RPMI8226 (cell line): ENCODE results near the gene SNRNP48.

Experiments
- DNase-seq: peaks from one replicate; pipeline ENCODE4 v3.0.0-alpha.2; 2015

Gene SNRNP48

DNA sequence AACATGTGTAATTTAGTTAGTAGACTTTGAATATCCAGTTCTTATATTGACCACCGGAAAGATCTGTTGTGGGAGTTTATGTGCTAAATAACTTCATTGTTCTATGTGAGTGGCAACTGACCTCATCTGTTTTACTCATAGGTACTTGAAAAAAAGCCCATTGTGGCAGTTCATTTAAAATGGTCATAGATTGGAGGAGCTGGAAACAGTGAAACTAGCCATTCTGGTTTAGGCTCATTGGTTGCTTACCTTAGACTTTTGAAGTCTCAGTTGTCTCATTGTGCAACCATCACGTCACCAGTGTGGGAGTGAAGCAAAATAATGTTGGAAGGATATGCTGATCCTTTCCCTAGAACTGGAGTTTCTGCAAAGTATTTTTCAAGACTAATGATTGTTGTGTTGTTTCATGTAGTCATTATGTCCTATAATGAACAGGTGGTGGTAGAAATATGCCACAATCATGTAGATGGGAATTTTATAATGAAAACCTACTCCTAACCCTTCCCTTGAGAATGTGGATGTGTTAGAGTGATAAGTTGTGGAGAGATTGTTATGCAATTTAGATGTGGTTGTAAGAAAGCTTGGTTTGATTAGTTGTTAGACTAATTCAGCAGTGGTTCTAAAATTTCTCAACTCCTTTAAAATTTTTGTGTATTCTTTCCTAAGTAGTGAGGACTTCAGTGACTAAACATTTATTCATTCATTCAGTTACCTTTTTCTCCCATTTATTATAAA lies 30.2 kb upstream of the SNRNP48 start:
- no peak for DNase-seq

DNA sequence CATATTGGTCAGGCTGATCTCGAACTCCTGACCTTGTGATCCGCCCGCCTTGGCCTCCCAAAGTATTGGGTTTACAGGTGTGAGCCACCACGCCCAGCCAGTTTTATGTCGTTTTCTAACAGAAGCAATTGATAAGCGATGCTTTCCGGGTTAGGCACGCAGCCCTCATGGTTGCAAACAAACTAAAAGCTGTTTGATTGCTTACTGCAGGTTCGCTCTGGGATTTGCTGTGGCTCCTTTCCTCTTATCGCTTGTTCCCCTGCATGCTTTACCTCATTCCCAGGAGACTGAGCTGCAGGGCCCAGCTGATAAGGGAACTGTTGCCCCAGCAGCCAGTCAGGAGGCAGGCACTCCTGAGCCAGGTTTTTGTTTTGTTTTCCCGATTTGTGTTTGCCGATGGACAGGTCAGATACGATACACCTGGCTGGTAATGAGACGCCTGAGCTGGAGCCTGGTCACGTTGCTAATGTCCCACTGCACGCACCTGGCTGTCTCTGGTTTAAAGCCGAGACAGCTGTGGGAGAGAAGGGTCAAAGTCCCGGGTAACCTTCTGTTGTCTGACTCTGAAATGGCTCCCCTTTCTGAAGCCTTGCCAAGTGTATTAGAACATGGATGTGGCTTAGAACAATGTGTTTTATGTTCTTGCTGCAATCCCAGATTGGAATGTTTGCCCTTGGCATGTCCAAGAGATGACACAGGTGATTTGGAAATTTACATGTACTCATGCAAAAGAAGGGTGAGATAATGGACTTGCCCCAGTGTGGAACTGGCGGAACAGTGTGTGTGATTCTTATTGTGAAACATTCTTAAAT lies 28.6 kb upstream of the SNRNP48 start:
- DNase-seq, result peak; percentile 51

DNA sequence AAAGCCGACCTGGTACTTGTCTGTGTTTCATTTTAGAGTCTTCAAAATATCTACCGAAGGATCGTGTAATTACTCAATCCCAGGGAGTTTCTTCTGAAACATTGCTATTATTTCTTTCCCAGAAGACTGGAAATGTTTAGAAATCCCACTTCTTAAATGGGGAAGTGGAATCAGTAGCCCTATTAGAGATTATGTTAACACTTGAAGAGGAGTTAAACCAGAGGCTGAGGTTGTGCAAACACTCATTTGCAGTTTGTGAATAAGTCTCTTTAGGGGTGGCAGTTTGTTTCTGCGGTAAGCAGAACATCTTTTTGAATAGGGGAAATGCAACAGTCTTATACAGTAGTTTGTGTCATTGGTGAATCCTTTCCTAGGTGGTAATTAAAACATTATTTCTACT lies 27.2 kb upstream of the SNRNP48 start:
- DNase-seq, result no peak

DNA sequence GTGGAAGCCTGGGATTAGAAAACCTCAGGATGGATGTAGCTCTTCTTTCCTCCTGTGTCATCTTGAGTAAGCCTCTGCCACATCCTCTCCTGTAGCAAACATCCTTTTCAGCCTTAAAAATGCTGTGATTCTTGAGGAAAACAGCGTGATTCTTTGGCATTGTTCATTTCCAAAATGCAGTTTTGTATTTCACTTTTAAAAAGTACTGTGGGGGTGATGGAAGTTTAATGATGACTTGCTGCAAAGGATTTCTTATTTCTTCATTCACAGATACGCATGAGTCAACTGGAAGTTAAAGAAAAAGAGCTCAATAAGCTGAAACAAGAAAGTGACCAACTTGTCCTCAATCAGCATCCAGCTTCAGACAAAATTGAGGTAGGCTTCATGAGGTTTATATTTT lies 23.9 kb upstream of the SNRNP48 start:
- no peak for DNase-seq

DNA sequence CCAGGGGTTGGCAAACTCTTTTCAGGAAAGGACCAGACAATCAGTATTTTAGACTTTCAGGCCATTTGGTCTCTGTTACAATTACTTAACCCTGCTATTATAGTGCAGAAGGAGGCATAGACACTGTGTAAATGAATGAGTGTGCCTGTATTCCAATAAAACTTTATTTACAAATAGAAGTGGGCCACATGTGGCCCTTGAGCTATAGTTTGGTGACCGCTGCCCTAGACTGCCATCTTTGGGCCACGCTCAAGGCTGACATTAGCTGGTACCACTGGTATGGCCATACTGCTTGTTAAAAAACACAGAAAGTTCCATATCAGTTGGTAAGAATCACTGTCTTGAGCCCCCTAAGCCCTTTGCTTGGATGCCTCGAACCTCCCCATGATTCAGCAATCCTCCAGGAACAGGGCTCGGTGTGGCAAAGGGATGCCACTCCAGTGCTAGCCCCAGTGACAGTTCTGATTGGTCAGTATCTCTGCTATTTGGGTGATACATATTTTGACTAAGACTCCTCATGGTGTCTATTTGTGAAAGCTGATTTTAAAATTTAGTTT lies 23.3 kb upstream of the SNRNP48 start:
- peak; percentile 53 for DNase-seq

DNA sequence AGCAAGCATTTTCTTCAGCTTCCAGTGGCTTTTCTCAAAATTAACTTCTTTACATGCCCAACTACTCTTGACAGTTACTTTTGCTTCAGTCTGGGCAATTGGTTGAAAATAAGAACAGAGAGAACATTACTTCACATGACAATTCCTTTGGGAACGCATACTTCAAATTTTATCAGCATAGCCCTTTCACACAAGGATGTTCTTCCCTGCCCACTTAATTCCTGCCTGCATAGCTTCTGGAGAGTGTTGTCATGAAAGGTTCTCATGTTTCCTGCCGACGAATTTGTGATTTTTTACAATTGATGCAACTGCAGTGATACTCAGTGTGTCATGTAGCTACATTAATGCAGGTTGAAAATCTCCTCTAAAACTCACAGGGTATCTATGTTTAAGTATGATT lies 22.0 kb upstream of the SNRNP48 start:
- DNase-seq, result no peak

DNA sequence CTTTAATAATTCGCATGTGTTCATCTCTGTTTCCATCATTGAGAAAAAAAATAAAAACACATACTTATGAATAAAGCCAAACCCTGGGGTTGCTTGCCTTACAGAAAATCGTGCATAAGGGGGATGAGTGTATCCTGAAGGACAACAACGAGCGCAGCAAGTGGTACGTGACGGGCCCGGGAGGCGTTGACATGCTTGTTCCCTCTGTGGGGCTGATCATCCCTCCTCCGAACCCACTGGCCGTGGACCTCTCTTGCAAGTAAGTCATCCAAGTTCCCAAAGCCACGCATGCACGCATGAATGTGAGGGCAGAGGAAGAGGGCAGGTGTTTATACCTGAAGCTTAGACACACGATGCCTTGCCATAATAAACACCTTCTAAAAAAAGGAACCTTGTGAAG lies 20.9 kb upstream of the SNRNP48 start:
- DNase-seq, result no peak

DNA sequence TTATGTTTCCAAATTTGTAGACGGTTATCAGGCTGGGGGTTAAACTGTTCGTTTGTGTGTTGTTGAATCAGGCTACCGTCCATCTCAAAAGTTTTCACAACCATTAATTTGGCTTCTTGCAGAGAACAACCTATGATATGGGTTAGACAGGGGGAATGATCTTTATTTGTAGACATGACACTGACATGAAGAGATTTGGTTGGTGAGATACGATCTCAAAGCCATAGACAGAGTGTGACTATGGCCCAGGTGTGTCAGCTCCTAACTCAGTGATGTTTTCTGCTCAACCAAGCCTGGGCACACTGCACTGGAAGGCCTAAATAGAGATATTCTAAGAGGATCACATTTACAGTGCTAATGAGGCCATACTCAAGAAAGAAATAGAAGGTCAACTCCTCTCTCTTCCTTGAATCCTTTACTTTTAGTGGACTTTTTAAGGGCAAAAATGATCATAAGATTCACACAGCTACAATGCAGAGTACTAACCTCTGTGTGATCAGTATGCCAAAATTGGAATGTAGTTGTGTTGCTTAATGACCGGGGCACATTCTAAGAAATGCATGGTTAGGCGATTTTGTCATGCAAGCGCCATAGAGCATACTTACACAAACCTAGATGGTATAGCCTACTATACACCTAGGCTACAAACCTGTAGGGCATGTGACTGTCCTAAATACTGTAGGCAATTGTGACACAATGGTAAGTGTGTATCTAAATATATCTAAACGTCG lies 17.6 kb upstream of the SNRNP48 start:
- DNase-seq, result no peak

DNA sequence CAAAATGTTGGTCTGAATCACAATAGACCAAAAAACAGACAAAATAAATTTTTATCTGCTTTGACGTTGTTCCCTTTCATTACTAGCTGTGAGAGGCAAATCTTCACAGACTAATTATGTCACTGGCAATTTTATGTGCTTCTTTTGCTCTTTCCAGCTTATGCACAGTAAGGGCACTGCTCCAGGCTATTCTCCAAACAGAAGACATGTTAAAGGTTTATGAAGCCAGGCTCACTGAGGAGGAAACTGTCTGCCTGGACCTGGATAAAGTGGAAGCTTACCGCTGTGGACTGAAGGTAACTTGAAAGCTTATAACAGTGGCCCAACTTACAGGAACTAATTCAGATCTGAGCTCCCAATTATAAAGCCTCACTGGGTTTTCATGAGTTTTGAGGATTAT lies 15.5 kb upstream of the SNRNP48 start:
- no peak for DNase-seq

DNA sequence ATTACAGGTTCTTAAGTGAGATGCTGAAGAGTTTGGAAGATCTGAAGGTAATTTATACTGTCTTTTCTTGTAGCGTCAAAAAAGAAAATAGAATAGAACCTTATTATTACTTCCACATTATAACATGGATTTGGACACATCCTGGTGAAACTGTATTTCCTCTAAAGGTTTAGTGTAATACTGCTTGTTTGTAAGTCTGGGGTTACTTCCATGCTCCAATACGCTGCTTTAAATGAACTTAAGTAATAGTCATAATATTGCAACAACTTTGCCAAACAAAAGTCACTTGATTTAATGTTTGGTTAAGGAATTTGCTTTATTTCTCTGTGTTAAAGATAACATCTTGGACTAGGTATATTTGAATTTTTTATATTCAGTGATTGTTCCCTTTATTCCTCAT lies 11.5 kb upstream of the SNRNP48 start:
- DNase-seq, result no peak

DNA sequence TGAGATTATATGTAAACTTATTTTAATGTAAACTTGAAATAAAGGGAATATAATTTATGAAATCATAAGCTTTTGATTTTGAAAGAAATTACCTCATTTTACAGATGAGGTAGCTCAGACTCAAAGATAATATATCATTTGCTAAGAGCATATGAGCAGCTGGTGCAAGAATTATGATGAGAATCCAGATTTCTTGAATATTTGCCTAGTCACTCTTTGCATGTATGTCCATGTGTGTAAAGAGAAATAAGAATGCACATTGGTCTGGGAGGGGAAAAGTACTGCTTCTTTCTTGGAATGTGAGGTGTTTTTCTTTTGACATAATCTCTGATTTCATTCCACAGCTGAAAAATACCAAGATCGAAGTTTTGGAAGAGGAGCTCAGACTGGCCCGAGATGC lies 11.1 kb upstream of the SNRNP48 start:
- DNase-seq, result no peak

DNA sequence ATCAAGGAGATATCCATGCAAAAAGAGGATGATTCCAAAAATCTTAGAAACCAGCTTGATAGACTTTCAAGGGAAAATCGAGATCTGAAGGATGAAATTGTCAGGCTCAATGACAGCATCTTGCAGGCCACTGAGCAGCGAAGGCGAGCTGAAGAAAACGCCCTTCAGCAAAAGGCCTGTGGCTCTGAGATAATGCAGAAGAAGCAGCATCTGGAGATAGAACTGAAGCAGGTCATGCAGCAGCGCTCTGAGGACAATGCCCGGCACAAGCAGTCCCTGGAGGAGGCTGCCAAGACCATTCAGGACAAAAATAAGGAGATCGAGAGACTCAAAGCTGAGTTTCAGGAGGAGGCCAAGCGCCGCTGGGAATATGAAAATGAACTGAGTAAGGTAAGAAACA lies 10.1 kb upstream of the SNRNP48 start:
- no peak for DNase-seq

DNA sequence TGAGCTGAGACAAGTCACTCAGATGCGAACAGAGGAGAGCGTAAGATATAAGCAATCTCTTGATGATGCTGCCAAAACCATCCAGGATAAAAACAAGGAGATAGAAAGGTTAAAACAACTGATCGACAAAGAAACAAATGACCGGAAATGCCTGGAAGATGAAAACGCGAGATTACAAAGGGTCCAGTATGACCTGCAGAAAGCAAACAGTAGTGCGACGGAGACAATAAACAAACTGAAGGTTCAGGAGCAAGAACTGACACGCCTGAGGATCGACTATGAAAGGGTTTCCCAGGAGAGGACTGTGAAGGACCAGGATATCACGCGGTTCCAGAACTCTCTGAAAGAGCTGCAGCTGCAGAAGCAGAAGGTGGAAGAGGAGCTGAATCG lies 9.5 kb upstream of the SNRNP48 start:
- DNase-seq, result no peak

DNA sequence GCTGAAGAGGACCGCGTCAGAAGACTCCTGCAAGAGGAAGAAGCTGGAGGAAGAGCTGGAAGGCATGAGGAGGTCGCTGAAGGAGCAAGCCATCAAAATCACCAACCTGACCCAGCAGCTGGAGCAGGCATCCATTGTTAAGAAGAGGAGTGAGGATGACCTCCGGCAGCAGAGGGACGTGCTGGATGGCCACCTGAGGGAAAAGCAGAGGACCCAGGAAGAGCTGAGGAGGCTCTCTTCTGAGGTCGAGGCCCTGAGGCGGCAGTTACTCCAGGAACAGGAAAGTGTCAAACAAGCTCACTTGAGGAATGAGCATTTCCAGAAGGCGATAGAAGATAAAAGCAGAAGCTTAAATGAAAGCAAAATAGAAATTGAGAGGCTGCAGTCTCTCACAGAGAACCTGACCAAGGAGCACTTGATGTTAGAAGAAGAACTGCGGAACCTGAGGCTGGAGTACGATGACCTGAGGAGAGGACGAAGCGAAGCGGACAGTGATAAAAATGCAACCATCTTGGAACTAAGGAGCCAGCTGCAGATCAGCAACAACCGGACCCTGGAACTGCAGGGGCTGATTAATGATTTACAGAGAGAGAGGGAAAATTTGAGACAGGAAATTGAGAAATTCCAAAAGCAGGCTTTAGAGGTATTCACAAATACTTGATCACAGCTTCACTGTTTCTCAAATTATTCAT lies 8.9 kb upstream of the SNRNP48 start:
- no peak for DNase-seq

DNA sequence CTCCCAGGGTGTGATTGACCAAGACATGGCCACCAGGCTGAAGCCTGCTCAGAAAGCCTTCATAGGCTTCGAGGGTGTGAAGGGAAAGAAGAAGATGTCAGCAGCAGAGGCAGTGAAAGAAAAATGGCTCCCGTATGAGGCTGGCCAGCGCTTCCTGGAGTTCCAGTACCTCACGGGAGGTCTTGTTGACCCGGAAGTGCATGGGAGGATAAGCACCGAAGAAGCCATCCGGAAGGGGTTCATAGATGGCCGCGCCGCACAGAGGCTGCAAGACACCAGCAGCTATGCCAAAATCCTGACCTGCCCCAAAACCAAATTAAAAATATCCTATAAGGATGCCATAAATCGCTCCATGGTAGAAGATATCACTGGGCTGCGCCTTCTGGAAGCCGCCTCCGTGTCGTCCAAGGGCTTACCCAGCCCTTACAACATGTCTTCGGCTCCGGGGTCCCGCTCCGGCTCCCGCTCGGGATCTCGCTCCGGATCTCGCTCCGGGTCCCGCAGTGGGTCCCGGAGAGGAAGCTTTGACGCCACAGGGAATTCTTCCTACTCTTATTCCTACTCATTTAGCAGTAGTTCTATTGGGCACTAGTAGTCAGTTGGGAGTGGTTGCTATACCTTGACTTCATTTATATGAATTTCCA lies 4.6 kb upstream of the SNRNP48 start:
- DNase-seq, result no peak

DNA sequence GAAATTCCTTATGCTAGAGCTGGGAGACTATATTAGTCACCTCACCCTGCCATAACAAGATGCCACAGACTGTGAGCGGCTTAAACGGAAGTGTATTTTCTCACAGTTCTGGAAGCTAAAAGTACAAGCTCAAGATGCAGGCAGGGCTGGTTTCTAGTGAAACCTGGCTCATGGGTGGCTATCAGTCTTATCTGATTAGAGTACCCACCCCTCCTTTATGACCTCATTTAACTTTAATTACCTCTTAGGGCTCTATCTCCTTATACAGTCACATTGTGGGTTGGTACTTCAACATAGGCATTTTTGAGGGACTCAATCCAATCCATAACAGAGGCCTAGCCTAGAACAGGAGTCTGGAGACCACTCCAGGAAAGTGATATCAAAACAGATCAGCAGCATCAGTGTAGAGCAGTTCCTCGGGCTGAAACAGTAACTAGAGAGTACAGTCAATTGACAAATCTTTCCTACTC lies 2.3 kb upstream of the SNRNP48 start:
- no peak for DNase-seq

DNA sequence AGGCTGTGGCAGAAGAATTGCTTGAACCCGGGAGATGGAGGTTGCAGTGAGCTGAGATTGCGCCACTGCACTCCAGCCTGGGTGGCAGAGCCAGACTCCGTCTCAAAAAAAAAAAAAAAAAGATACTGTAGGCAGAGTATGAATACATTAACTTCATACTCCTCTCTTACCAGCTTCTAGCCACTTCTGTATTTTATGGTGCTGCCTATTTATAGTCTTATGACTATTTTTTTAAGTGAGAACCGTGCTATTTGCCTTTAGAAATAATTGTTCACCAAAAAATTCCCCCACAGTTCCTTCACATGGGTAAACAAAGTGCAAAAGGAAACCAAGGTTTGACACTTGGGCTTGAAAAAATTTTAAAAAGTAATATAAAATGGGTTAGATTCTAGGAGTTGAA lies 1.5 kb upstream of the SNRNP48 start:
- DNase-seq, result no peak

DNA sequence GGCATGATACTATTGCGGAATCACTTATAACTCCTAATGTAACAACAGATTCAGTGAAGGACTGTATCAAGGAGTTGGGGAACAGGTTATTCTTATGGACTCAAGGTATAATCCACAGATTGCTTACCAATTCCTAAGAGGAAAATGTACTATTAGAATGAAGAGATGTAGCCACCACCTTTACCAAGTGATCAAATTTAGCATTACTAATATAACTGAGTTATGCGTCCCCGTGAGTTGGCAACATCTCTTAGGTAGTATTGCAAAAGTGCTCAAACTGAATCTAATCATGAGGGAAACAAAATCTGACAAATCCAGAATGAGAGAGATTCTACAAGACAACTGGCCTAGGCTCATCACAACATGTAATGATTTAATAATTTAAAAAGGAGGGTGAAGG lies 777 bp upstream of the SNRNP48 start:
- DNase-seq, result no peak

DNA sequence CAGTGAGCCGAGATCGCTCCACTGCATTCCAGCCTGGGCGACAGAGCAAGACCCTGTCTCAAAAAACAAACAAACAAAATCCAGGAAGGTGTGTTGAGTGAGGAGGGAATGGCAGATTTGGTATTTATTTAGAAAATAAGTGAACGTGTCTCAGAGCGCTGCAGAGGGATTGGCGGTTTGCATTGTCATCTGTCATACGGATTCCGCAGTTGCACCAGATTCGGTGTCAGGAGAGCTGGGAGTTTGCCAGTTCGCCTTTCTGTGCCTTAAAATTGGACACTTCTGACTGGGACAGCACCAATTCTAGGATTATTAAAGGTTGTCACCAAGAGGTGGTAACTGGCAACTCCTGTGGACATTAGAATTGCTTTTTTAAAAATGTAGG lies 912 bp downstream of the SNRNP48 start:
- DNase-seq, result no peak

DNA sequence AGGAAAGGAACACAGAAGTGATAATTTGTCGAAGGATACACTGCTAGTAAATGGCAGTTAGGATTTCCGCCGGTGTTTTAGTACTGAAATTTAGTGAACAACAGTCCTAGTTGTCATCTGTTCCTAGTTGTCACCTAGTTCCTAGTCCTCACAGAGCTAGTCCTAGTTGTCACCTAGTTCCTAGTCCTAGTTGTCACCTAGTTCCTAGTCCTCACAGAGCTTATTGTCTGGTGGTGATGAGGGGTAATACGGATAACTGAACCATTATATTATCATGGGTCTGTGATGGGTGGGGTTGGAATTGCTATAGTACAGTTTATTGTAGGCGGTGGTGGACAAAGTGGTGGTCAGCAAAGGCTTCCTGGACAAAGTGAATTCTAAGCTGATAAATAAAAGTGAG lies 1.8 kb downstream of the SNRNP48 start:
- no peak for DNase-seq

DNA sequence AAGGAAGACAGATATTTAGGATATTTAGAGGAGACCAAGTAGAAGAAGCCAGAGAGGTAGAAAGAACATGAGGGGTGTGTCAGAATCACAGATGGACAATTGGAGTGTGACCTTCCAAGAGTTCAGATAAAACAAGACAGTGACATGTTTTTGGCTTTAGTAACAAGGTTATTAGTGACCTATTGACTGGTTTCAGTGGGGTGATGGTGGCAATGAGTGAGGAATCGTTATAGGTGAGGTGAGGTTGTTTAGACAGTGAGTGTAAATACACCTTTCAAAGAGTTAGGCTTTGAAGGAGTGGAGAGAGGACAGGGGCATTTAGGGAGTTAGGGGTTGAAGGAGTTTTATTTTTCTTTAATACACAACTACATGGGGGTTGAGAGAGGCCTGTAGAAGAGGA lies 3.2 kb downstream of the SNRNP48 start:
- DNase-seq, result no peak

DNA sequence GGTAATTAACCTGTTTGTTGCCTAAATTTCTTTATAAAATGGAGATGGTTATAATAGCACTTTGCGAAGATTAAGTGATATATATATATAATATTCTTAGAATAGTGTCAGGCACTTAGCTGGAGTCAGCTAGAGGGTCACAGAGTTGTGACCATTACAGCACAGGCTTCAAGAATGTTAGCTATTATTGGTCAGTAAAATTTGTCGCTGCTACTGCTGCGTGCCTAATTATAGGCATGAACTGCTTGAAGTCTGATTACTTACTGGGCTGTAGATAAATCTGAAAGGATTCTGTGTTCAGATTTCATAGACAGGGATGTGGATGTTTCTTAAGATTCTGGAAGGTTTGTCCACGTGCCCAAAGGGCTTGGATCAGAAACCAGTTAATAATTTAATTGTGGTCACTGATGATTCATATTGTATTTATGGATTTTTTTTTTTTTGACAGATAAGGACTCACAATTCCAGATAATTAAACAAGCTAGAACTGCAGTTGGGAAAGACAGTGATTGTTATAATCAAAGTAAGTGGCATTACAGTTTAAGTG lies 4.7 kb downstream of the SNRNP48 start:
- no peak for DNase-seq
